IMR-90 (cell line): ENCODE data around the gene IL1A. TPM values are rescaled to one million over a fixed set of nuclear protein-coding genes. Genes with fewer than 3 reads are reported as not detected.

Experiments
- ATAC-seq: fragments of 200-7000 bp; cut with Tn5 transposase; 2 replicates; pipeline ENCODE4 v1.9.1; 2020; ENCODE audit warnings: low read depth, mild to moderate bottlenecking, moderate library complexity
- BruUV-seq: library from RNA; stranded (reverse); fragments of 400-500 nt; replicated peaks from 2 replicates; lab custom pipeline; 2021; lab: Mats Ljungman, UMichigan
- CTCF ChIA-PET: fragments of 300-600 bp; formaldehyde crosslinking; extraction: SDS; loops from one replicate; lab custom pipeline; 2021; ENCODE audit warnings: antibody characterized with exemption; lab: Yijun Ruan, JAX
- POLR2A ChIA-PET: fragments of 300-600 bp; sonication (Branson Sonifier 250); formaldehyde crosslinking; loops from one replicate; lab custom pipeline; 2022; ENCODE audit warnings: antibody characterized with exemption; ENCODE audit not compliant: unreplicated experiment; lab: Charles Lee
- DNase-seq: peaks from one replicate; pipeline ENCODE4 v3.0.0; 2013
- H2AFZ ChIP-seq: replicated peaks from 2 replicates; pipeline ENCODE3; 2013; ENCODE audit warnings: low read length, mild to moderate bottlenecking; ENCODE audit not compliant: poor library complexity
- H2AK5ac ChIP-seq: 2 replicates; pipeline ENCODE4 v1.6.1; 2013; ENCODE audit warnings: low read depth, low read length, inconsistent platforms
- H2AK9ac ChIP-seq: replicated peaks from 2 replicates; pipeline ENCODE3; 2013; ENCODE audit warnings: mild to moderate bottlenecking, low read depth, low read length, moderate library complexity; ENCODE audit not compliant: poor library complexity
- H2BK120ac ChIP-seq: 2 replicates; pipeline ENCODE4 v1.6.1; 2013; ENCODE audit warnings: low read depth, low read length, inconsistent platforms
- H2BK15ac ChIP-seq: 3 replicates; pipeline ENCODE4 v1.6.1; 2013; ENCODE audit warnings: low read depth, low read length, inconsistent platforms
- H2BK20ac ChIP-seq: 2 replicates; pipeline ENCODE4 v1.6.1; 2013; ENCODE audit warnings: low read depth, mild to moderate bottlenecking, inconsistent platforms, low read length, moderate library complexity
- H2BK5ac ChIP-seq: 2 replicates; pipeline ENCODE4 v1.6.1; 2013; ENCODE audit warnings: mild to moderate bottlenecking, low read depth, low read length, inconsistent platforms; ENCODE audit not compliant: poor library complexity, severe bottlenecking
- H3K14ac ChIP-seq: replicated peaks from 2 replicates; pipeline ENCODE4 v1.6.1; 2013; ENCODE audit warnings: low read depth, low read length, inconsistent platforms
- H3K18ac ChIP-seq: 2 replicates; pipeline ENCODE4 v1.6.1; 2013; ENCODE audit warnings: low read depth, low read length, control low read depth
- H3K23ac ChIP-seq: 2 replicates; pipeline ENCODE4 v1.6.1; 2013; ENCODE audit warnings: low read depth, low read length, inconsistent platforms
- H3K27ac ChIP-seq: 2 replicates; pipeline ENCODE4 v1.5.1; 2013; ENCODE audit warnings: mild to moderate bottlenecking, control low read depth, low read length; ENCODE audit not compliant: insufficient read depth
- H3K27me3 ChIP-seq: 2 replicates; pipeline ENCODE4 v1.6.1; 2013; ENCODE audit warnings: low read length; ENCODE audit not compliant: control insufficient read depth, insufficient read depth
- H3K36me3 ChIP-seq: 2 replicates; pipeline ENCODE4 v1.6.1; 2013; ENCODE audit warnings: low read length, mixed read lengths; ENCODE audit not compliant: control insufficient read depth, insufficient read depth
- H3K4ac ChIP-seq: 2 replicates; pipeline ENCODE4 v1.6.1; 2013; ENCODE audit warnings: low read depth, low read length, inconsistent platforms
- H3K4me1 ChIP-seq: 2 replicates; pipeline ENCODE4 v1.6.1; 2013; ENCODE audit warnings: low read length, mixed read lengths; ENCODE audit not compliant: control insufficient read depth, insufficient read depth
- H3K4me2 ChIP-seq: 2 replicates; pipeline ENCODE4 v1.6.1; 2013; ENCODE audit warnings: low read depth, mild to moderate bottlenecking, control low read depth, low read length, moderate library complexity
- H3K4me3 ChIP-seq: 2 replicates; pipeline ENCODE4 v1.5.1; 2013; ENCODE audit warnings: low read depth, mild to moderate bottlenecking, control low read depth, low read length, moderate library complexity; ENCODE audit not compliant: insufficient read depth
- H3K56ac ChIP-seq: 2 replicates; pipeline ENCODE4 v1.6.1; 2013; ENCODE audit warnings: low read length, inconsistent platforms; ENCODE audit not compliant: insufficient read depth; ENCODE audit errors: extremely low read depth
- H3K79me1 ChIP-seq, 2 experiments: 2 replicates each; pipeline ENCODE4 v1.6.1; 2013; ENCODE audit warnings: low read length in 2 of 2, inconsistent platforms in 1 of 2, low read depth in 1 of 2
- H3K9ac ChIP-seq: 2 replicates; pipeline ENCODE4 v1.6.1; 2013; ENCODE audit warnings: low read depth, low read length, control low read depth
- H3K9me1 ChIP-seq: 2 replicates; pipeline ENCODE4 v1.6.1; 2013; ENCODE audit warnings: low read length, inconsistent platforms; ENCODE audit not compliant: insufficient read depth
- H3K9me3 ChIP-seq: 2 replicates; pipeline ENCODE4 v1.6.1; 2013; ENCODE audit warnings: low read length; ENCODE audit not compliant: control insufficient read depth, insufficient read depth
- H4K20me1 ChIP-seq: 2 replicates; pipeline ENCODE4 v1.6.1; 2013; ENCODE audit warnings: low read length, inconsistent platforms; ENCODE audit not compliant: insufficient read depth
- H4K5ac ChIP-seq: 2 replicates; pipeline ENCODE4 v1.6.1; 2013; ENCODE audit warnings: mild to moderate bottlenecking, low read depth, low read length, control low read depth
- H4K8ac ChIP-seq, 2 experiments: 2 replicates each; pipeline ENCODE4 v1.6.1; 2013; ENCODE audit warnings: low read depth in 2 of 2, low read length in 2 of 2, control low read depth in 1 of 2, inconsistent platforms in 1 of 2
- H4K91ac ChIP-seq: 2 replicates; pipeline ENCODE4 v1.6.1; 2013; ENCODE audit warnings: low read depth, low read length, inconsistent platforms; ENCODE audit not compliant: insufficient read depth
- MAFK ChIP-seq: IDR thresholded peaks from 2 replicates; pipeline ENCODE4 v1.6.1; 2012; ENCODE audit warnings: low read depth, low read length, improper control_type of control experiment
- RFX5 ChIP-seq: IDR thresholded peaks from 2 replicates; pipeline ENCODE4 v1.8.0; 2012; ENCODE audit warnings: low read depth, mild to moderate bottlenecking, low read length, moderate library complexity
- USF2 ChIP-seq: fragments of 150-350 bp; IDR thresholded peaks from 2 replicates; pipeline ENCODE4 v1.6.1; 2017; ENCODE audit warnings: mild to moderate bottlenecking, antibody characterized with exemption, low read length, low read depth
- WGBS, 2 experiments: methylation state at CpG; one replicate each; pipeline versions ENCODE4 v1.1.5 to v1.1.7; 2013; ENCODE audit warnings: missing lambda C conversion rate in 2 of 2; ENCODE audit not compliant: insufficient read length in 1 of 2; ENCODE audit errors: extremely low coverage in 2 of 2; 5-methylcytosine and 5-hydroxymethylcytosine counted together
- dilution Hi-C: fragments of 300-500 bp; cut with HindIII; formaldehyde crosslinking; loops from one replicate; pipeline ENCODE4 v1.14.3; 2018; ENCODE audit warnings: low sequenced_read_pairs; ENCODE audit not compliant: unreplicated experiment
- in situ Hi-C: fragments of 300-500 bp; cut with MboI; formaldehyde crosslinking; loops from 3 replicates; pipeline ENCODE4 v1.14.3; 2019; ENCODE audit warnings: low sequenced_read_pairs, inconsistent platforms, mixed read lengths
- intact Hi-C: fragments of 100-400 bp; cut with micrococcal nuclease; formaldehyde crosslinking; loops from 2 replicates; pipeline ENCODE4 v1.10.0; 2022
- polyA plus RNA-seq, 3 experiments: library from polyadenylated mRNA; depleted of rRNA; stranded (reverse); fragments of >200 nt; gene quantifications; 2 replicates each; pipeline ENCODE4 v1.2.3, GENCODE V29; 2012; ENCODE audit warnings: low replicate concordance in 1 of 3
- total RNA-seq: library from RNA; depleted of rRNA; stranded (reverse); fragments of >200 nt; gene quantifications from 2 replicates; pipeline ENCODE4 v1.2.3, GENCODE V29; 2012

IL1A gene
- total and polyA plus RNA-seq, 2 of the 4 experiments (the other 2 are of a cell fraction) = 0.48 to 1.1 TPM

- Histone ChIP-seq H4K20me1 (no peaks in the 10 kb centered on the region), H4K8ac (no peak overlapping the region), H3K23ac (no peak overlapping the region), H2BK20ac (no peak overlapping the region), H3K4me2 (no peak overlapping the region), H3K9me1 (peaks cover 3% of the 10 kb centered on the region; the same call in 1 of the 2 replicates), H3K18ac (no peak overlapping the region), H3K36me3 (peaks cover 11% of the 10 kb centered on the region), H2AK5ac (no peak overlapping the region), H3K9ac (no peak overlapping the region), H2BK120ac (no peak overlapping the region), H3K27me3 (no peaks in the 10 kb centered on the region), H2BK15ac (no peak overlapping the region), H3K4me3 (no peak overlapping the region), H2AK9ac (no peak overlapping the region), H3K9me3 (no peaks in the 10 kb centered on the region), H3K56ac (no peak overlapping the region), H4K91ac (no peak overlapping the region), H4K5ac (no peak overlapping the region), H3K27ac (no peak overlapping the region), H2AFZ (no peak overlapping the region), H3K4me1 (peaks cover 1% of the 10 kb centered on the region; the same call in 1 of the 2 replicates), H2BK5ac (no peak overlapping the region), H3K4ac (no peak overlapping the region), H3K14ac (0 out of 2 replicates have a peak overlapping the region, but pooled peaks have one; percentile 14), H3K79me1 (peaks cover 0 to 3% of the 10 kb centered on the region in 2 experiments; a peak in 1 of 4 replicates)
- in situ Hi-C loops (no loop called here), dilution Hi-C loops (no loop called here), intact Hi-C loops (no loop called here)
- no TSS peak for BruUV-seq
- TF ChIP-seq MAFK (no peak), USF2 (no peak), RFX5 (no peak)
- DNase-seq (no peak), ATAC-seq (no peak)
- ChIA-PET CTCF (interaction anchor here (0.6 to 5.5 kb wide), 4 partner anchors 11 to 205 kb away, joined by 3 to 24 read pairs (median 6); no protein-coding TSS in a partner anchor), POLR2A (no interaction called here)
- WGBS, 2 experiments = no CpG with 5 or more reads among the region's 1 CpG
Measured at GRCh38 chr2:112737542-112738232, 46.6 kb downstream of the IL1A start.
